AG04449 (cell line): ENCODE data around the gene CPEB3.

Experiments used
- CTCF ChIA-PET: fragments of 350-600 bp; formaldehyde crosslinking; extraction: SDS; loops from one replicate; lab custom pipeline; 2021; ENCODE audit warnings: antibody characterized with exemption; lab: Yijun Ruan, JAX
- POLR2A ChIA-PET: fragments of 400-600, 350-600 bp; formaldehyde crosslinking; extraction: SDS; loops from one replicate; lab custom pipeline; 2020; ENCODE audit warnings: antibody characterized with exemption, inconsistent platforms; lab: Yijun Ruan, JAX
- DNase-seq: peaks from one replicate; pipeline ENCODE4 v3.0.0-alpha.2; 2010; ENCODE audit warnings: low read depth, low spot score
- H3K4me3 ChIP-seq: 2 replicates; pipeline ENCODE4 v1.5.1; 2011; ENCODE audit warnings: low read depth, mild to moderate bottlenecking, control low read depth, low read length
- TF ChIP-seq, protein P1 (sequence below): IDR thresholded peaks from one replicate; pipeline ENCODE4 v1.5.1; 2011; ENCODE audit warnings: mild to moderate bottlenecking, moderate library complexity, low read length, control low read depth, inconsistent platforms; ENCODE audit not compliant: insufficient read depth; ENCODE audit errors: missing control alignments

The CPEB3 gene

DNA sequence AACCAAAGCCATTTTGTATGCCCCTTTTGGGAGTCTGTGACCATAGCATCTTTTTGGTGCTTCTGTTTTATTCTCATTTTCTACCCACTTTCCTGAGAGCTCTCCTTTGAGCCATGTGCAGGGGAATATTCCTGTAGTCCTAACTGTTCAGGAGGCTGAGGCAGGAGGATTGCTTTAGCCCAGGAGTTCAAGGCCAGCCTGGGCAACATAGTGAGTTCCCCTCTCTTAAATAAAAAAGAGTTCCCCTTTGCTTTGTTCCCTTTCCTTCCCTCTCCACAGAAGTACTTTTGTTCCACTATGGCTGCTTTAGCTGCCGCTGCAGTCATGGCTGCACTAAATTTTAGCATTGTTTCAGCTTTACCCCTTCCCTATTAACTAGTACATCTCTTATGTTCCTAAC is 281.4 kb downstream of the CPEB3 start:
- no peak overlapping the region for H3K4me3 ChIP-seq
- no peak for DNase-seq
- POLR2A ChIA-PET, result no interaction called here
- CTCF ChIA-PET, result interaction anchor here (1.2 kb wide), 1 partner anchor 31 kb away, joined by 3 read pairs; no protein-coding TSS in a partner anchor
- TF ChIP-seq, protein P1, sequence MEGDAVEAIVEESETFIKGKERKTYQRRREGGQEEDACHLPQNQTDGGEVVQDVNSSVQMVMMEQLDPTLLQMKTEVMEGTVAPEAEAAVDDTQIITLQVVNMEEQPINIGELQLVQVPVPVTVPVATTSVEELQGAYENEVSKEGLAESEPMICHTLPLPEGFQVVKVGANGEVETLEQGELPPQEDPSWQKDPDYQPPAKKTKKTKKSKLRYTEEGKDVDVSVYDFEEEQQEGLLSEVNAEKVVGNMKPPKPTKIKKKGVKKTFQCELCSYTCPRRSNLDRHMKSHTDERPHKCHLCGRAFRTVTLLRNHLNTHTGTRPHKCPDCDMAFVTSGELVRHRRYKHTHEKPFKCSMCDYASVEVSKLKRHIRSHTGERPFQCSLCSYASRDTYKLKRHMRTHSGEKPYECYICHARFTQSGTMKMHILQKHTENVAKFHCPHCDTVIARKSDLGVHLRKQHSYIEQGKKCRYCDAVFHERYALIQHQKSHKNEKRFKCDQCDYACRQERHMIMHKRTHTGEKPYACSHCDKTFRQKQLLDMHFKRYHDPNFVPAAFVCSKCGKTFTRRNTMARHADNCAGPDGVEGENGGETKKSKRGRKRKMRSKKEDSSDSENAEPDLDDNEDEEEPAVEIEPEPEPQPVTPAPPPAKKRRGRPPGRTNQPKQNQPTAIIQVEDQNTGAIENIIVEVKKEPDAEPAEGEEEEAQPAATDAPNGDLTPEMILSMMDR, result no peak

- no peak for DNase-seq
- TF ChIP-seq, protein P1, result no peak
- POLR2A ChIA-PET, result no interaction called here
- no peak overlapping the region for H3K4me3 ChIP-seq
- CTCF ChIA-PET, result no interaction called here
Measured at GRCh38 chr10:92005978-92006377, 284.9 kb downstream of the CPEB3 start.

GRCh38 chr10:92003258-92003657 is 287.6 kb downstream of the CPEB3 start:
- TF ChIP-seq, protein P1, result no peak
- POLR2A ChIA-PET, result no interaction called here
- DNase-seq, result no peak
- no peak overlapping the region for H3K4me3 ChIP-seq
- CTCF ChIA-PET, result interaction anchor here (1.5 kb wide), 1 partner anchor 11 kb away, joined by 3 read pairs; no protein-coding TSS in a partner anchor

- no peak overlapping the region for H3K4me3 ChIP-seq
- ChIA-PET CTCF (no interaction called here), POLR2A (no interaction called here)
- DNase-seq, result no peak
- TF ChIP-seq, protein P1, result no peak
Measured at GRCh38 chr10:92001995-92002394, 288.9 kb downstream of the CPEB3 start.

DNA sequence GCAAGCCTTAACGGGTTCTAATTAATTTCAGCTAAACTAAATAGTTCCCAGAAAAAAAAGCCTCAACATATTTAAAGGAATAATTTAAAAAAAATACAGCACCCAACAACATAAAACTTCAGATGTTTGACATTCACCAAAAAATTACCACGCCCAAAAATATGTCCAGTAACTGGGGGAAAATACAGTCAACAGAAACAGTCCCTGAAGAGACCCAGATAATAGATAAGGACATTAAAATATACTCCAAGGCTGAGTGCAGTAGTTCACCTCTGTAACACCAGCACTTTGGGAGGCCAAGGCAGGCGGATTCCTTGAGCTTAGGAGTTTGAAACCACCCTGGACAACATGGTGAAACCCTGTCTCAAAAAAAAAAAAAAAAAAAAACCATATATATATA is 289.3 kb downstream of the CPEB3 start:
- DNase-seq, result no peak
- POLR2A ChIA-PET, result no interaction called here
- TF ChIP-seq, protein P1, result no peak
- H3K4me3 ChIP-seq, result no peak overlapping the region
- CTCF ChIA-PET, result no interaction called here
